ENCODE data around the gene ABCA9.

- TF ChIP-seq ZNF148 (tag by site-specific recombination; IDR thresholded peaks at IDR 0.05; ENCODE audit: borderline replicate concordance) = no peak
- no peak for TF ChIP-seq KLF1 (tag by site-specific recombination; IDR thresholded peaks at IDR 0.05)
- TF ChIP-seq IKZF3 (tag by site-specific recombination; IDR thresholded peaks at IDR 0.05) = no peak
- no peak for TF ChIP-seq ZNF146 (tag by site-specific recombination; IDR thresholded peaks at IDR 0.05)
- no peak for TF ChIP-seq ZSCAN16 (tag by site-specific recombination; IDR thresholded peaks at IDR 0.05)
- no peak for TF ChIP-seq ZXDB (tag by site-specific recombination; IDR thresholded peaks at IDR 0.05)
- TF ChIP-seq SALL2 (tag by site-specific recombination; IDR thresholded peaks at IDR 0.05; ENCODE audit: borderline replicate concordance) = no peak
- no peak for TF ChIP-seq ZNF398 (tag by site-specific recombination; IDR thresholded peaks at IDR 0.05)
- no peak for TF ChIP-seq ZNF404 (tag by site-specific recombination; IDR thresholded peaks at IDR 0.05)
- no peak for TF ChIP-seq CTCF (tag by site-specific recombination; IDR thresholded peaks at IDR 0.05)
- TF ChIP-seq YY1 (tag by site-specific recombination; IDR thresholded peaks at IDR 0.05) = no peak
These were observed 4.4 kb downstream of the ABCA9 start for GRCh38 chr17:69056179-69056823.
